HT-29 (cell line): ENCODE measurements around the gene UBLCP1. TPM values are rescaled to one million over a fixed set of nuclear protein-coding genes. Genes with fewer than 3 reads are reported as not detected.
A peak's percentile ranks its signal among the peaks of the same experiment; 100 is the strongest.

Source experiments
- DNase-seq: peaks from one replicate; pipeline ENCODE4 v3.0.0-alpha.2; 2015; ENCODE audit warnings: low spot score
- small RNA-seq: library from RNA; depleted of rRNA; stranded (forward); fragments of <200 nt; gene quantifications from one replicate; pipeline ENCODE3, GENCODE V24; 2014
- total RNA-seq: library from RNA; depleted of rRNA; stranded (reverse); fragments of >200 nt; shearing (Covaris generic); gene quantifications from 2 replicates; pipeline ENCODE4 v1.2.3, GENCODE V29; 2014; rRNA removed

Gene UBLCP1
- total RNA-seq, 1 experiment from 2014 or later: 3.2 TPM

GRCh38 chr5:159310511-159310910 is 47.4 kb downstream of the UBLCP1 start:
- DNase-seq: peak; percentile 19

- no peak for DNase-seq
Measured at GRCh38 chr5:159311063-159311462, 48.0 kb downstream of the UBLCP1 start.

GRCh38 chr5:159313197-159313596 is 50.1 kb downstream of the UBLCP1 start:
- DNase-seq: no peak

GRCh38 chr5:159316519-159317383 is 53.7 kb downstream of the UBLCP1 start:
- DNase-seq: peak; percentile 50

- DNase-seq: no peak
Measured at GRCh38 chr5:159317849-159318248, 54.8 kb downstream of the UBLCP1 start.

GRCh38 chr5:159318448-159318847 is 55.4 kb downstream of the UBLCP1 start:
- no peak for DNase-seq

- DNase-seq: no peak
Measured at GRCh38 chr5:159319363-159319762, 56.3 kb downstream of the UBLCP1 start.

GRCh38 chr5:159319832-159320231 is 56.7 kb downstream of the UBLCP1 start:
- DNase-seq: no peak

- DNase-seq: no peak
Measured at GRCh38 chr5:159322180-159322579, 59.1 kb downstream of the UBLCP1 start.

GRCh38 chr5:159324102-159324755 is 61.1 kb downstream of the UBLCP1 start:
- DNase-seq: no peak

- no peak for DNase-seq
Measured at GRCh38 chr5:159324986-159325385, 61.9 kb downstream of the UBLCP1 start.

- no peak for DNase-seq
Measured at GRCh38 chr5:159330131-159330800, 67.2 kb downstream of the UBLCP1 start, which contains the start of gene IL12B. IL12B (minus strand) TSS chr5:159330487; CDS start chr5:159326782, 3,705 bp downstream.

- peak; percentile 39 for DNase-seq
Measured at GRCh38 chr5:159331093-159331973, 68.2 kb downstream of the UBLCP1 start.

- DNase-seq: no peak
Measured at GRCh38 chr5:159332800-159333544, 69.9 kb downstream of the UBLCP1 start.

GRCh38 chr5:159333545-159333925 is 70.4 kb downstream of the UBLCP1 start:
- no peak for DNase-seq

Small RNA genes within 50 kb of the gene (small RNA-seq; reads per million reads assigned to genes)
- gene RF00263 (not detected), gene RNU4ATAC2P (not detected)

Other genes with a start within 250 kb of the UBLCP1 start
- not detected in 2 replicates for gene EBF1, start 163.4 kb upstream of the UBLCP1 start, total RNA-seq
- 14.3 and 14.4 TPM in 2 replicates for gene RNF145, start 53.7 kb upstream of the UBLCP1 start, total RNA-seq
- gene IL12B, start 67.2 kb downstream of the UBLCP1 start, total RNA-seq: not detected in 2 replicates